Adrenal gland (tissue), 5 donors: Measurements from ENCODE around the gene RNF180.

Source experiments
- POLR2A ChIP-seq, 2 donors: fragments of 450-650 bp; IDR thresholded peaks; one replicate each; pipeline ENCODE4 v1.6.1; 2017; ENCODE audit warnings: antibody characterized with exemption in 2 of 2, mild to moderate bottlenecking in 2 of 2, moderate library complexity in 1 of 2
- TF ChIP-seq, protein P1 (sequence below), 6 experiments: fragments of 450-650 bp in 4 of 6; fragments of 200-600 bp in 2 of 6; sonication (generic) in 1 of 6; IDR thresholded peaks; 1 replicate in 5 of 6; 2 replicates in 1 of 6; pipeline versions ENCODE4 v1.5.1 to v1.8.0; 2016 to 2021; ENCODE audit warnings: antibody characterized with exemption in 6 of 6, mild to moderate bottlenecking in 2 of 6, moderate library complexity in 1 of 6
- donor health status: DM: no; HTN: no; CAD: no.

DNA sequence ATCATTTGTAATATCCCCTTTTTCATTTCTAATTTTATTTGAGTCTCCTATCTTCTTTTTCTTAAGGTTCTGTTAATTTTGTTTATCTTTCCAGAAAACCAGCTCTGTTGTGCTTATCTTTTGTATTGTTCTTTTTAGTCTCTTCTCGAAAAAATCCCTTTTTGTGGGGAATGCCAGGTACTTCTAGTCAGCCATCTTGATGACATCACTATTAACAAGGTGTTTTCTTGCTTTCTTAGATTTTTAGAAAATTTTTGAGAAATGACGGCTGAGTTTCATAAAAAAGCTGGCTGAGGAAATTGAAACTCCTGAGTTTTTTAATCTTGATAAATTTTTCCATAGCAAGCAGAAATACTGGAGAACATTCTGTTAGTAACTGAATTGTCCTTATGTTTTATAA lies 10.7 kb downstream of the RNF180 start:
- TF ChIP-seq, protein P1, sequence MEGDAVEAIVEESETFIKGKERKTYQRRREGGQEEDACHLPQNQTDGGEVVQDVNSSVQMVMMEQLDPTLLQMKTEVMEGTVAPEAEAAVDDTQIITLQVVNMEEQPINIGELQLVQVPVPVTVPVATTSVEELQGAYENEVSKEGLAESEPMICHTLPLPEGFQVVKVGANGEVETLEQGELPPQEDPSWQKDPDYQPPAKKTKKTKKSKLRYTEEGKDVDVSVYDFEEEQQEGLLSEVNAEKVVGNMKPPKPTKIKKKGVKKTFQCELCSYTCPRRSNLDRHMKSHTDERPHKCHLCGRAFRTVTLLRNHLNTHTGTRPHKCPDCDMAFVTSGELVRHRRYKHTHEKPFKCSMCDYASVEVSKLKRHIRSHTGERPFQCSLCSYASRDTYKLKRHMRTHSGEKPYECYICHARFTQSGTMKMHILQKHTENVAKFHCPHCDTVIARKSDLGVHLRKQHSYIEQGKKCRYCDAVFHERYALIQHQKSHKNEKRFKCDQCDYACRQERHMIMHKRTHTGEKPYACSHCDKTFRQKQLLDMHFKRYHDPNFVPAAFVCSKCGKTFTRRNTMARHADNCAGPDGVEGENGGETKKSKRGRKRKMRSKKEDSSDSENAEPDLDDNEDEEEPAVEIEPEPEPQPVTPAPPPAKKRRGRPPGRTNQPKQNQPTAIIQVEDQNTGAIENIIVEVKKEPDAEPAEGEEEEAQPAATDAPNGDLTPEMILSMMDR (IDR thresholded peaks at IDR 0.05): no peak
- TF ChIP-seq POLR2A (IDR thresholded peaks at IDR 0.05): no peak
